CMK (cell line): ENCODE data around the gene TDRD9.
A peak's percentile ranks its signal among the peaks of the same experiment; 100 is the strongest.

Source experiments
- DNase-seq: peaks from one replicate; pipeline ENCODE4 v3.0.0-alpha.2; 2010; ENCODE audit warnings: low read depth

The TDRD9 gene

DNA sequence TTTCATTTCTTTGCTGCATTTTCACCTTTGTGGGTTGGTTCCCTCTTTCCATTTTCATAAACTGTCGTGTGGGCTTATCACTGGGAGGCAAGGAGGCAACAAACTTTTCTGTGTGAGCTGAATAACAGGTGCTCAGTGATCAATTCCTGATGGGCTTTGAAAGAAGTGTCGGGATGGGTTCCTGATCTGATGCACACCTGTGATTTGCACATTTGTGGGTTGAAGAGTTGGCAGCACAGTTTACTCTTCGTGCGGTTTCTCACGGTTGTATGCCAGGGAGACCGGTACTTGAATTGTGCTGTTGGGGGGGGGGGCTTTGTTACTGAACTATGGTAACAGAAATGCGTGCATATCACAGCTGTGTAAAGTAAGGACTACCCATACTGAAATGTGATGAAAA lies 141.3 kb downstream of the TDRD9 start:
- no peak for DNase-seq

DNA sequence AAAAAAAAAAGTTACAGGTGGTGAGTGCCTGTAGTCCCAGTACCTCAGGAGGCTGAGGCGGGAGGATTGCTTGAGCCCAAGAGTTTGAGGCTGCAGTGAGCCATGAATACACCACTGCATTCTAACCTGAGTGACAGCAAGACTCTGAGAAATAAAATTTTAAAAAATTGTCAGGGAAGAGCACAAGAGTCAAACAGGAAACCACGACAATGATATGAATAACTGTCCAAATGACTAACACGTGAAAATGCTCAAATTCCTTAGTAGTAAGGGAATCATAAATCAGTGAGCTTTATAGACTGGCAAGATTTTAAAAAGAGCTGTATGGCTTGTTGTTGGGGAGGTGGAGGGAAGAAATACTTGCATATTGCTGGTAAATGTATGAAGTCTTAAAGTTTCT lies 144.3 kb downstream of the TDRD9 start:
- no peak for DNase-seq

DNA sequence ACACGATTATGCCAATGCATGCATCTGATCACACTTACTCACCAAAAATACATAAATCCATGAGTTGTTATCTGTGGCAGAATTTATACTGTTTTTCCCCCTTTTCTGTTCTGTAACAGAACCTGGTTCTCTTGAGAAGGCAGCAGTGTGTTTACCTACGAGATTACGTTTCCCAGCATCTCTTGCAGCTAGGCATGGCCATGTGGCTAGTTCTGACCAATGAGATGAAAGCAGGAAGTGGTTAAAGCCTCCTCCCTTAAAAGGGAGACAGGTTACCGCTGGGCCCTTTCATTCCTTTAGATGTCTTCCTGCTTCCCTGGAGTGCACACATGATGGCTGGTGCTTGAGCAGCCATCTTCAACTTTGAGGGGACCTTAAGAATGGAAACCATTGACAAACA lies 145.5 kb downstream of the TDRD9 start:
- no peak for DNase-seq

DNA sequence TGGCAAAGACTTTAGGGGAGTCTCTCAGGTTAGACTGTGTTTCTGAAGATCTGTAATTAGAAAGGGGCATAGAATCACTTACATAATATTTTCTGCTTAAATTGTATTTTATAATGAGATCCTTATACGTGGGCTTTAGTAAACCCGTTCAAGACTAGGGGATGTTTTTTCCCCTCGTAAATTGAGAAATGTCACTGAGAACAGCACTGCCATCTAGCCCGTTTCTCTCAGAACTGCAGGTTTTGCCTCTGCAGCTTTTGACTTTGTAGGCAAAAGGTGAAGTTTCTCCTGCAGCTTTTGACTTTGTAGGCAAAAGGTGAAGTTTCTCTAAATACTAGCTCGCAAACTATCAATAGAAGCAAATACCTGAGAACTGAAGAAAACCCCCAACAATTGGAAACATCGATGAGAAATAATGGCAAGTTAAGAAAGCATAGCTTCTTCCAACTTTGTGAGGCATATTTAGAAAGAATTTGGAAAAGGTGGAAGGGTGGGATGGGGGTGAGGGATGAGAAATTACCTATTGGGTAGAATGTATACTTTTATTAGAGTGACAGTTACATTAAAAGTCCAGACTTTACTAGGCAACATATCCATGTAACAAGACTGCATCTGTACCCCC lies 147.4 kb downstream of the TDRD9 start:
- no peak for DNase-seq

DNA sequence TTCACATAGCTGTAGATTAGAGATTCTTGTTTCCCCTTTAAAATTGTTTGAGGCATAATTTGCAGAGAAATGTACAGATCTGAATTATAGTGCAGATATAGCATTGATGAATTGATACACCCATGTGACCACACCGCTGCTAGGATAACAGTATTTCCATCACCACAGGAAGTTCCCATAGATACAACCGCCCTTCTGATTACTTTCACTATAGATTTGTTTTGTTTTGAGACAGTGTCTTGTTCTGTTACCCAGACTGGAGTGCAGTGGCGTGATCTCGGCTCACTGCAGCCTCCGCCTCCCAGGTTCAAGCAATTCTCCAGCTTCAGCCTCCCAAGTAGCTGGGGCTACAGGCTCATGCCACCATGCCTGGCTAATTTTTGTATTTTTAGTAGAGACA lies 148.5 kb downstream of the TDRD9 start:
- DNase-seq, result no peak

DNA sequence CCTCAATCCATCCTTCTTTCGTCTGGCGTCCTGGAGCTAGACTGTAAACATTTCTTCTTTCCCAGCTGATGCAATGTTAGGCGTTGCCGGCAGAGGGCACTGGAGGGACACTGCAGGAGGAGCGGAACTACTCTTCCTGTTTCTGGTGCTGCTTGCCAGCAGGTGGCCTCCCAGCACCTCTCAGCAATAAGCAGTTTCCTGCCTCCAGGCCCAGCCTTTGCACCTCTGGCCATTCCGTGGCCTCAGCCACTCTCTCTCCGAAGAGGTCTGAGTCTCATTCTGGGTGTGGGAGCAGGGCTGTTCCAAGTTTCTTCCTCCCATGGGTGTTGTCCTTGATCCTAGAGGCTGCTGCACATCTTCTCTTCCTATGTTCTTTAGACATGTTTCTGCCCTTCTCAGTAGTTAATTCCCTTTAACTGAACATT lies 149.8 kb downstream of the TDRD9 start:
- peak; percentile 76 for DNase-seq

DNA sequence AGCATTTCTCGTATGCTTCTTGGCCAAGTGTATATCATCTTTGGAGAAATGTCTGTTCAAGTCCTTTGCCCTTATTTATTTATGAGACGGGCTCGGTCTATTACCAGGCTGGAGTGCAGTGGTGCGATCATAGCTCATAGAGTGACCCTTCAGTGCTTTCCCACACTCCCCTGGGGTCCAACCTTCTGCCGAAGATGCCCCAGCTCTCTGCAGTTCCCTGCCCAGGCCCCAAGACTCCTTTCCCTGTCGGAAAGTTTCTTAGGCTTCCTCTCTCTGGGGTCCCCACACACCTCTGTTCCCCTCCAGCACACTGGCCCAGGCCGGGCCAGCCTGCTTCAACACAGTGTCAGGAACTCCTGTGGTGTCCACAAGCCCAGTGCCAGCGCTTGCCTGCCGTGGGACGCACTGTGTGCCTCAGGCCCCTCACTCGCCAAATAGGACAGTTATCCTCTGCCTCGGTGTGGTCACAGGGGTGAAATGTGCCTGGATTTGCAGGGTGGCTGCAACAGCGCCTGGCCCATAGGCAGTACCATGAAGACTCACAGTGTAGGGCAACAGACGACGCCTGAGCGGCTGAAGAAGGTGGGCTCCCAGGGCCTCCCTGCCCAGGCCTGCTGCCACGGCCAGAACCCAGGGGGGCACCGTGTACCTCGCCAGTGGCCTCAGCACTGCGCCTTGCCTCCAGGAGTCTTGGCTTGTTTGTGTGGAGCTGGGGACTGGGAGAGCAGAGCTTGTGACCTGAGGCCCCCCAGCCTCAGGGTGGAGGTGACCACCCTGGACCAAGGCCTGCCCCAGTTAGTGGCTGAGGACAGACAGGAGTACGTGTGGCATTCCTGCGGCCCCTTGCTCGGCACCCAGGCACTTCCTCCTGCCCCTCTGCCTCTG lies 152.4 kb downstream of the TDRD9 start:
- DNase-seq, result no peak

DNA sequence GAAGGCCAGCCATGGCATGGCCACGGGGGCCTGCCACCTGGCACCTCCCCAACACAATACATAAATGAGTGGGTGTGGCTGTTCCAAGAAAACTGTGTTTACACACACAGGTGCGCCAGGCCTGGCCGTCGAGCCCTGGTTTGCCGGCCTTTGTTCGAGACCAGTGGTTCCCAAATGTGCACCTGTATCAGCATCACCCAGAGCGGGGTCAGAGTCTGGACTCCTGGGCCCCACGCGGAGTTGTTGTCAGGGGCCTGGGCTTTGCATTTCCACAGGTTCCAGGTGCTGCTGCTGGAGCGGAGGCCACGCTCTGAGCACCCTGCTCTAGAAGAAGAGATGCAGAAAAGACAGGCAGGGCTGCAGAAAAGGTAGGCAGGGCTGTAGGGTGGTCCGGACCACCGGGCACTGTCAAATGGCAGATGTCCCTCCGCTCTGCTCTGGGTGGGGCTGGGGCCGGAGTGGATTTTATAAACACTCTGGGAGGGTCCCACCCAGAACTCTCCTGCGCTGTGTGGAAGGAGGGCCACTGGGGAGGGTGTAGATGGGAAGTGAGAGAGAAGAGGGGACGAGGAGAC lies 153.1 kb downstream of the TDRD9 start:
- no peak for DNase-seq

DNA sequence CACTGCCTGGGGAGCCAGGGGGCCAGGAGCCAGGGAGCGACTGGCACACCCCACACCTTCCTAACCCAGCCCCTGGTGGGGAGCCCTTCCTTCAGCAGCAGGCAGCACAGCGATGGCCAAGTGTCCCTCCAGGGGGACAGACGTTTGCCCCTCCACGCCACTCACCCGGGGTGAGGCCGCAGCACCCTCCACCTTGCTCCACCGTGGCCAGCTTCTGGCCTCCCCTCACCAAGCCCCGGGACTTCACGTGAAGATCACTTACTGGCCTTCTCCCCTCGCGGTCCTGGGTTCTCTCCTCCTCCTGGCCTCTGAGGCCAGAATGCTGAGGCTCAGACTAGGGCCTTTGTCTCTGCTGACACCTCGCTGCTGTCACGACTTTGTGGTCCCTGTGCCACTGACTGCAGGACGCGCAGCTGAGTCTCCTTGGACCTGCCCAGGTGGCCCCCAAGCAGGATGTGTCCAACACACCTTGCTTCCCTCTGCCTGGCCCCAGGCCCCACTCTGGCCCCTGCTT lies 153.8 kb downstream of the TDRD9 start:
- DNase-seq, result no peak

DNA sequence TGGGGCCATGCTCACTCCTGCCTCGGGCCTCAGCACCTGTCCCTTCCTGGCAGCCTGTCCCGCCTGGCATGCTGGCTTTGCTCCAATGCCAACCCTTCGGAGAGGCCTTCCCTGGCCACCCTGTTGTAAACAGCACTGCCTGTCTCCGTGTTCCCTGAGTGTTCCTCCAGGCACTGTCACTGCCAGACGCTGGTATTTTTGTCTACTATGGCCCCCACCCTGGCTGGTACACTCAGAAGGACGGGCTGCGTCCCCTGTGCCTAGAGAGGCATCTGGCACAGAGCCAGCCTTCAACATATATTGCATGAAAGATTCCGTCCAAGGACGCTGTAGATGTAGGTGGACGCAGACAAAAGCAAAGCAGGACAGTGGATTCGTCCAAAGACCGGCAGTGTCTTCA lies 154.6 kb downstream of the TDRD9 start:
- DNase-seq, result no peak

DNA sequence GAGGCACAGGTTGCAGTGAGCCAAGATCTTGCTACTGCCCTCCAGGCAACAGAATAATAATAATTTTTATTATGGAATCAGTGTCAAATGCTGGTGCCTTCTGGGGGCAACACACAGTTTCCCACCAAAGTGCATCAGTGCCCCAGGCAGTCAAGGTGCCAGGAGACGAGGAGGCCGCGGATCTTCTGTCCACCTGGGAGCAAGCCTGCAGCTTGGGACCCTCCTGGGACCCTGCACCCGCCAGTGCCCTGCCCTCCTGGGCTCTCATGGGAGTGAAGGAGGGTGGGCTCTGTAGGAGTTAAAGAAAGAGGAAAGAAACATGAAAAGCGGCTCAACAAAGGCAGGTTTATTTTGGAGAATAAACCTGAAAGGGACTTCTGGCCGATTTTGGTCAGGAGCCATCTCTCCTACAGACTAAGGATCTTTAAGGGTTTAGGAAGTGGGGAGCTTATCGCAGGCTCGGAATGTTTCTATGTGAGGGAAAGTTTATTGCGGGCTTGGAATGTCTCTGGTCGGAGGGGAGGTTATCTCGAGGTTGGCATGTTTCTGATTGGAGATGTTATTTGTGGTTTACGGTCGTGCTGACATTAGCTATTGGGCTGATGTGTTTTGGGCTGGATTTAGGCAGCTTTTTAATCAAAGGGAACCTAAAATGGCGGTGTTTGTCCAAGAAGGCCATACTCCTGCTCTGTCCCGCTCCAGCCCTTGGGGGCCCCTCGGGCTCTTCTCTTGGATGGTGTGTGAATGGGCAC lies 156.2 kb downstream of the TDRD9 start:
- DNase-seq, result no peak

DNA sequence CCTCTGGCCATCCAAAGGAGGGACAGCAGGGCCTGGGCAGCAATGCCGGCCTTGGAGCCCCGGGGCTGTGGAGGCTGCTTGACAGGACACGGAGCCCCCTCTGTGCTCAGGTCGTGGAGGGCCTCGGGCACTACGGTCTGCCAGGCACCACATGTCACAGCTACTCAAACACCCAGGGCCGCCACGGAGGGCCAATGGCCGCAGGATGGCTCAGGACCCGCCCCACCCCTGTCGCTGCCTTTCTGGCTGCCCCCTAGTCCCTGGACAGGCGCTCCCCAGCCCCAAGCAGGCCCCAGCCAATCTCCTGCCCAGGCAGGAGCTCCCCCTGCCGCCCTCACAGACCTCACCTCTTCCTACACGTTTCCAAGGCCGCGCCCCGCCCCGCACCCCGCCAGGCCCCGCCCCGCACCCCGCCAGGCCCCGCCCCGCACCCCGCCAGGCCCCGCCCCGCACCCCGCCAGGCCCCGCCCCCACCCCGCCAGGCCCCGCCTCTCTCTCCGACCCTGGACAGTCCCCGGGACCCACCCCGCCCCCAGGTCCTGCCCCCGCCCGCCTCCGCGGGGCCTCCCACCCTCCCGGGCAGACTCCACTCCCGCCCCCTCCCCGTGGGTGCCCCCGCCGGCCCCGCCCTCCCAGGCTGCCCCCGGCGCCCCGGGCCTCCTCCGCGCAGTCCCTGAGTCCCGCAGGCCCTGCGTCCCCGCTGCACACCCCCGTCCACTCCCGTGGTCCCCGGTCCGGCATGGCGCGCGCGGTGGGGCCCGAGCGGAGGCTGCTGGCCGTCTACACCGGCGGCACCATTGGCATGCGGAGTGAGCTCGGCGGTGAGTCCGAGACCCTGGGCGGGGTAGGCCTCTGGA lies 157.0 kb downstream of the TDRD9 start, which contains the start of gene ASPG:
Gene ASPG (plus strand): TSS at position 669 of the 857 bp plus-strand sequence. CDS start 71 bp downstream, at position 740.
- DNase-seq, result no peak

DNA sequence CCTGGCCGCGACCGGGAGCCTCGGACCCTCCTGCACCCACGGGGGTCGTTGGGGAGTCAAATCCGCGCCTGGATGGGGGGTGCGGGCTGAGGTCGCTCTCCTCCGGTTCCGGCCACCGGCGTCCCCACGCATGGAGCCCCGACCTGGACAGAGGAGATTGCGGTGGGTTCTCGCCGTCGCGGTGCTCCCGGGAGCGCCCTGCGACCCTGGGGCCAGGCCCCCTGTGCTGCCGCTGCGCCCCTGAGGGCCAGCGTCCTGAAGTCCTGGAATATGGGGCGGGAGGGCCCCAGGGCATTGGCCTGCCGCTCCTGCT lies 157.6 kb downstream of the TDRD9 start:
- DNase-seq, result no peak

DNA sequence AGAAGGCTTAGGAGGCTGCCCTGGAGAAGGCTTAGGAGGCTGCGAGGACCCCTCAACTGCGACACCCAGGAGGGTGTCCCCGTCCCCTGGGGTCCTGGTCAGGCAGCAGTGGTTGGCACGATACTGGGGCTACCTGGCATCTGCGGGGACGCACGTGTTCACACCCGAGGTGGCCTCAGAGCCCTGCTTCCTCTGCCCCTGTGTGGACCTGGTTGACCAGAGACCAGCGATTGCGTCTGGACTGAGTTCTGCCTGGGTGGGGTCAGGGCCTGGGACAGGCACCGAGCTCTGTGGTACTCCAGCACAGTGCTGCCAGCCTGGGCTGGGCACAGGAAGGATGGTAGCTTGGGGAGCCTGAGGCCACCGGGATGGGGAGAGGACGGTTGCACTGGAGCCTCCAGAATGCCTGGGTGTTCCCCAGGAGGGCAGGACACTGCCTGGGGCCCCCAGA lies 158.0 kb downstream of the TDRD9 start:
- DNase-seq, result no peak

DNA sequence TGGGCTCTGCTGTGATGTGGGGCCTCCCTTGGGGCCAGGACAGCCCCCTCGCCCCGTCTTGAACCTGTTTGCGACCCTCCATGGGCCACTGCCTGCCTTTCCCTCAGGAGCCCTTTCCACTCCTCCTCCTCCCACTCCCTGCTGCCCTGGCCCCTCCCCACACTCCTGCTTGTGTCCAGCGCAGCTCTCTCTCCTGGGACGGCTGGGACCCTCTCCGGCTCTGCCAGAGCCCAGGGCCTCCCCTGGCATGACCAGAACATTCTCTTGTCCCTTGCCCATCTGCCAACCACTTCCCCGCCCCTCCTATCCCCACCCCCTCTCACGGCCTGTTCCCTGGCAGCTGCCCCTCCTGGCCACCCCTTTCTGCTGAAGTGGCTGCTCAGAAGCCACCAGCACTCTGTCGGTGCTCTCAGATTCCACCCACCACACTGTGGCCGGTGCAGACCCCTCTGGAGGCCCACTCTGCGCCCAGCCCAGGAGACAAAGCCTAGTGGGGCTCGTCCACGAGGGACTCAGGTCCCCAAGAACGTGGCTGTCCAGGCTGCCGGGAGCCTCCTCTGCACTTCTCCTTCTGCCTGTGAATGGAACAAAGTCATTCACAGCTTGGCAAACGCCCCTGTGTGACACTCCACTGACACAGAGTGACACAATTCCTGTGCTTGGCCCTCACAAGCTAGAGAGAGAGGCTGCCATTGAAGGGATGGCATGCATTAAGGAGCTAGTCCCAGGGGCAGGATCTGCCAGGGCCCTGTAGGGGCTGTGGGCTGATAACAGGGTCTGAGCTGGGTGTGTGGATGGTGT lies 158.6 kb downstream of the TDRD9 start:
- no peak for DNase-seq

DNA sequence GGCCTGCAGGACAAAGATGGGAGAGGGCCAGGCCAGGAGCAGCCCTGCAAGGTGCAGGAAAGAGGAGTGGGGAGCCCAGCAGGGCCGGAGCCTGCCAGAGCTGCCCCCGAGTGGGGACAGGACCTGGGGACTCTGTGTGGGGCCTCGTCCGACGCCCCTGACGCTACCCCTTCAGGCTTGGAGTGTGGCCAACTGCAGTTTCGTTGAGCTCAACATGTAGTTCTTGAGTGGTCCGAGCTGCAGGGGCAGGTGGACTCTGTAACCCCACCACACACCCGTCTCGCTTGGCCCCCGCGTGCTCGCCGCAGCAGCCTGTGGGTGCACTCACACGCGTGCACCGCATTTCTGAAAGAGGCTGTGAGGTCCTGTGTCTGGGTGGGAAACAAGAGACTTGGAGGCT lies 159.2 kb downstream of the TDRD9 start:
- no peak for DNase-seq

DNA sequence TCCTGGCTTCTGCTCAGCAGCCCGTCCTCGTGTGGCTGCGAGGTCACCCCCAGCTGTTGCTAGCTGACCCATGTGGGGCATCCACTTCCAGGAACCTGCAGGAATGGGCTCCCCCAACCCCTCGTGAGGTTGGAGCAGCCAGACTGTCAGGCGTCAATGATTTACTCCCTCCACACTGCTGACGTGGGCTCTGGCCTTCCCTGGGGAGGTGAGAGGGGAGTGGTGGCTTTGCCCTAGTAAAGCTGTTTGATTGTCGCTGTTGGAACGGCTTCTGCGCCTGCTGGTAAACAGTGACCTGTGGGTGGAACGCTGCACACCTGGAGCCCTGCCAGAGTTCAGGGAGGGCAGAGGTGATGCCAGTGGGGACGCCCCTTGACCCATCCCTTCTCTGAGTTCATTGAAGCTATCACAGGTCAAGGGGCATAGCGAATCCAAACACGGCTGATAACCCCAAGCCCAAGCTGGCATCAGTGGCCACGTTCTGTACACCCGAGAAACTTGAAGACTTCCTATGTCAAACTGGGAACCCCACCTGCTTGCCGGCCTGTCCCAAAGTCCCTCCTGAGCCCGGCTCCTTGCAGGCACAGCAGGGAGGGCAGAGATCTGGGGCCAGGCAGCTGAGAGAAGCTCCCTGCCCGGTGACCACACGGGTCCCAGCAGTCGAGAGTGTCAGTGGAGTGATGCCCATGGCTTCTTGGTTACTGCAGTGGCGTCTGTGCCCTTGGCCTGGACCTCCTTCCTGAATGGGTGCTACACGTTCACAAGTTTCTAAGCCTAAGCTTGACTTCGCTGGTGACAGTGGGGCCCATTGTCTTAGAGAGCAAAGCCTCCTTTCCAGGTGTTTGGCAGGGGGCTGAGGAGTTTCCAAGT lies 160.0 kb downstream of the TDRD9 start:
- no peak for DNase-seq

DNA sequence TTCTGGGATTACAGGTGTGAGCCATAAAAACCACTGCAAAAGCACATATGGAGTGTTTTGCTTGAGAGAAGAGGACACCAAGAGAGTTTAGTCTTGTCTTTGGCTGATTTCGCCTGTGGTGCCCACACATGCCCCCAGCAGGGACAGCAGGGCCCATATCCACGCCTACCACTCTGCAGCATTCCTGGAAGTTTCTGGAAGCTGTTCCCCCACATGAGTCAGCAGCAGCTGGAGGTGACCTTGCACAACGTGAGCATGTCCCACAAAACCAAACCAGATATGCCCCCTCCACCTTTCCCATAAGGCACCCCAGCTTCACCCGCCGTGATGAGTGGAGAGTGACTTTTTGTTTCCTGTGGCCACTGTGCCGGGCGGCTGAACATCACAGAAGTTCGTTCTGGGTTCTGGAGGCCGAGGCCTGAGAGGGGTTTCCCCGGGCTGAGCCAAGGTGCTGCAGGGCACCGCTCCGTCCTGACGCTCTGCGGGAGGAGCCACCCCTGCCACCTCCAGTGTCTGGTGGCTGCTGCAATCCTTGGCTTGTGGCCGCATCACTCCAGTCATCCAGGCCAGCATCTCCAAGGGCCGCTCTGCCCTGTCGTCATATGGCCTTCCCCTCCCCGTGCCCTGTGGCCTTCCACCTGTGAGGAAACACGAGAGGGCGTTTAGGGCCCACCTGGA lies 162.0 kb downstream of the TDRD9 start:
- no peak for DNase-seq
